SU-DHL-6 (cell line): ENCODE data around the gene TIAM2.

ENCODE experiments used
- H2AFZ ChIP-seq: fragments of 200-600 bp; sonication (generic); 2 replicates; pipeline ENCODE4 v1.6.1; 2014; ENCODE audit warnings: low read depth, mild to moderate bottlenecking, moderate library complexity, mixed read lengths, antibody characterized with exemption, low read length; ENCODE audit not compliant: severe bottlenecking
- H3F3A ChIP-seq: fragments of 200-600 bp; shearing (Covaris generic); 2 replicates; pipeline ENCODE4 v1.6.0; 2016; ENCODE audit warnings: antibody characterized with exemption, mild to moderate bottlenecking; ENCODE audit not compliant: insufficient read depth
- H3K27ac ChIP-seq: fragments of 200-600 bp; sonication (generic); 2 replicates; pipeline ENCODE4 v1.5.1; 2016; ENCODE audit warnings: low read depth, mild to moderate bottlenecking, low read length, moderate library complexity, mixed read lengths
- H3K27me3 ChIP-seq: fragments of 200-600 bp; sonication (generic), shearing (Covaris generic); 2 replicates; pipeline ENCODE4 v1.6.0; 2014; ENCODE audit warnings: mild to moderate bottlenecking, low read length
- H3K36me3 ChIP-seq: fragments of 200-600 bp; sonication (generic); 2 replicates; pipeline ENCODE4 v1.6.1; 2014; ENCODE audit warnings: mild to moderate bottlenecking, low read length, mixed read lengths
- H3K4me2 ChIP-seq: fragments of 300-600, 200-600 bp; shearing (Covaris generic), sonication (generic); 2 replicates; pipeline ENCODE4 v1.6.0; 2014; ENCODE audit warnings: low read length, low read depth, mild to moderate bottlenecking; ENCODE audit not compliant: poor library complexity, severe bottlenecking
- H3K4me3 ChIP-seq: fragments of 200-600 bp; sonication (generic); 2 replicates; pipeline ENCODE4 v1.5.1; 2014; ENCODE audit warnings: antibody characterized with exemption, low read length, mild to moderate bottlenecking, mixed read lengths; ENCODE audit not compliant: insufficient read depth, poor library complexity, severe bottlenecking
- H3K79me2 ChIP-seq: fragments of 200-600 bp; sonication (generic); 2 replicates; pipeline ENCODE4 v1.6.1; 2014; ENCODE audit warnings: mild to moderate bottlenecking, low read length, moderate library complexity; ENCODE audit not compliant: insufficient read depth
- H3K9ac ChIP-seq: fragments of 200-600 bp; sonication (generic); 2 replicates; pipeline ENCODE4 v1.7.0; 2014; ENCODE audit warnings: mild to moderate bottlenecking, low read length
- H3K9me2 ChIP-seq: fragments of 200-600 bp; sonication (generic); replicated peaks from 2 replicates; pipeline ENCODE4 v1.6.1; 2014; ENCODE audit warnings: low read length; ENCODE audit not compliant: insufficient read depth
- H3K9me3 ChIP-seq: fragments of 200-600 bp; sonication (generic); 2 replicates; pipeline ENCODE4 v1.6.1; 2014; ENCODE audit warnings: low read length, mixed read lengths; ENCODE audit not compliant: insufficient read depth
- H4K20me1 ChIP-seq: fragments of 200-600 bp; sonication (generic); 2 replicates; pipeline ENCODE4 v1.6.1; 2014; ENCODE audit warnings: low read depth, mild to moderate bottlenecking, antibody characterized with exemption, low read length, moderate library complexity, mixed read lengths
- EZH2phosphoT487 ChIP-seq: fragments of 200-600 bp; sonication (generic), shearing (Covaris generic); conservative IDR thresholded peaks from 2 replicates; pipeline ENCODE4 v1.6.1; 2018; ENCODE audit warnings: mild to moderate bottlenecking, antibody characterized with exemption, low read length, moderate library complexity, mixed read lengths
- TF ChIP-seq, protein P1 (sequence below): fragments of 200-600 bp; sonication (generic); IDR thresholded peaks from one replicate; pipeline ENCODE4 v1.5.1; 2017; ENCODE audit warnings: antibody characterized with exemption, mild to moderate bottlenecking, low read length, moderate library complexity; ENCODE audit not compliant: insufficient read depth, poor library complexity, severe bottlenecking

The TIAM2 gene

DNA sequence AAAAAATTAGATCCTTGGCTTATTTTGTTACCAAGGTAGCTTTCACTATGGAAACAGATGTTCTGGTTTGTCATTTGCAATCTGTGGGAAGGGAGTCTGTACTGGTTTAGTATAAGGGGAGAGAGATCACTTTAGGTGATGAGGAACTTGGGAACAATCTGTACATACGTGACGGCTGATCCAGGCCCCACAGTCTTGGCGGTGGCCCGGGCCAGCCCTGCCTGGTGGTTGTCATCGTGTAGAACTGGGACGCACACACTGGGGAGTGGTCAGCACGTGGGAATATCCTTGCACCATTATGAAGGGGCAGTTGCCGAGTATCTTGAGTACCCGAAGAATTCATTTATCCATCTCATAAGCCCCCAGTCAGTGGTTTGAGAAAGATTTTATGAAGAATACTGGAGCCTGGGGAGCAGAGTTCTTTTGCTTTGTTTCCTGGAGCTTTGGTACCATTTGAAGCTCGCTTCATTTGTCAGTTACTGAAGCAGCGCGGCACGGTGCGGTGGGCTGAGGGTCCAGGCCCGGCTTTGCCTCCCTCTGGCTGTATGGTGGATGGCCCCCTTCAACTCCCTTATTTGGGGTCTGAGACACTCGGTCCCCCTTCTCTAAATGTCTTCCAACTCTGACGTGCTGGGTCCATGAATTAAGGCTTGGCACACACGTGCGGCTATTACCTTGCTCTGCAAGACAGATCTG, 245.9 kb downstream of the TIAM2 start:
- peaks cover 5% of the 10 kb centered on the region; the same call in 1 of the 2 replicates for H3F3A ChIP-seq
- no peak for TF ChIP-seq EZH2phosphoT487
- TF ChIP-seq, protein P1, sequence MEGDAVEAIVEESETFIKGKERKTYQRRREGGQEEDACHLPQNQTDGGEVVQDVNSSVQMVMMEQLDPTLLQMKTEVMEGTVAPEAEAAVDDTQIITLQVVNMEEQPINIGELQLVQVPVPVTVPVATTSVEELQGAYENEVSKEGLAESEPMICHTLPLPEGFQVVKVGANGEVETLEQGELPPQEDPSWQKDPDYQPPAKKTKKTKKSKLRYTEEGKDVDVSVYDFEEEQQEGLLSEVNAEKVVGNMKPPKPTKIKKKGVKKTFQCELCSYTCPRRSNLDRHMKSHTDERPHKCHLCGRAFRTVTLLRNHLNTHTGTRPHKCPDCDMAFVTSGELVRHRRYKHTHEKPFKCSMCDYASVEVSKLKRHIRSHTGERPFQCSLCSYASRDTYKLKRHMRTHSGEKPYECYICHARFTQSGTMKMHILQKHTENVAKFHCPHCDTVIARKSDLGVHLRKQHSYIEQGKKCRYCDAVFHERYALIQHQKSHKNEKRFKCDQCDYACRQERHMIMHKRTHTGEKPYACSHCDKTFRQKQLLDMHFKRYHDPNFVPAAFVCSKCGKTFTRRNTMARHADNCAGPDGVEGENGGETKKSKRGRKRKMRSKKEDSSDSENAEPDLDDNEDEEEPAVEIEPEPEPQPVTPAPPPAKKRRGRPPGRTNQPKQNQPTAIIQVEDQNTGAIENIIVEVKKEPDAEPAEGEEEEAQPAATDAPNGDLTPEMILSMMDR, result no peak
- H3K9me3 ChIP-seq, result no peaks in the 10 kb centered on the region
- no peaks in the 10 kb centered on the region for H4K20me1 ChIP-seq
- no peak overlapping the region for H3K27ac ChIP-seq
- no peaks in the 10 kb centered on the region for H3K9me2 ChIP-seq
- peaks cover 19% of the 10 kb centered on the region; the same call in 1 of the 2 replicates for H3K36me3 ChIP-seq
- no peak overlapping the region for H3K9ac ChIP-seq
- H3K4me2 ChIP-seq, result no peak overlapping the region
- no peaks in the 10 kb centered on the region for H3K27me3 ChIP-seq
- no peak overlapping the region for H3K4me3 ChIP-seq
- no peak overlapping the region for H2AFZ ChIP-seq
- H3K79me2 ChIP-seq, result no peaks in the 10 kb centered on the region

DNA sequence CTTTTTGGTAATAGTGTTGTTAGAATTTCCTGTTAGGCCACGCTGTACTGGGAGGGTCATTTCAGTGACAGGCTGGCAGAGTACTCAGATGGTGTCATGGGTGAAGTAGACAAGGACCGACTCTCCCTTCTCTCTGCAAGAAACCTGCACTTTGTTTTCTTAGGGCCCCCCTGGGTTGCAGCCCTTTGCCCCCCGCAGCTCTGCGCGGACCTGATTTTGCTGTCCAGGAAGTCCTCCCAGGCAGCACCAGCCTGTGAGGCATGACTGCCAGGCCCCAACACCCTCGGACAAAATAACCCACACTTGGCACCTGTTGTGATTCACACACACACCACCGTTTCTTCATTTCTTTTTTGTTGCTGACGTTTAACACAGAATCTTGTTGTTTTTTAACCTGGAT, 246.9 kb downstream of the TIAM2 start:
- peaks cover 5% of the 10 kb centered on the region; the same call in 1 of the 2 replicates for H3F3A ChIP-seq
- peaks cover 19% of the 10 kb centered on the region; the same call in 1 of the 2 replicates for H3K36me3 ChIP-seq

GRCh38 chr6:155244434-155244833, 249.3 kb downstream of the TIAM2 start:
- Histone ChIP-seq H3K79me2 (no peaks in the 10 kb centered on the region), H3K4me3 (no peak overlapping the region), H4K20me1 (no peaks in the 10 kb centered on the region), H3K9me2 (no peaks in the 10 kb centered on the region), H3K27ac (no peak overlapping the region), H3K9me3 (no peaks in the 10 kb centered on the region), H3K27me3 (no peaks in the 10 kb centered on the region), H2AFZ (no peak overlapping the region), H3K36me3 (peaks cover 24% of the 10 kb centered on the region; the same call in 1 of the 2 replicates), H3K9ac (no peak overlapping the region), H3F3A (peaks cover 12% of the 10 kb centered on the region; the same call in 1 of the 2 replicates), H3K4me2 (no peak overlapping the region)
- no peak for TF ChIP-seq EZH2phosphoT487
- TF ChIP-seq, protein P1, result no peak

More for the DNA sequence above, 246.9 kb downstream of the TIAM2 start:
- TF ChIP-seq, protein P1, result no peak
- no peak for TF ChIP-seq EZH2phosphoT487
- H3K9ac ChIP-seq, result no peak overlapping the region
- no peaks in the 10 kb centered on the region for H3K9me2 ChIP-seq
- no peaks in the 10 kb centered on the region for H3K27me3 ChIP-seq
- H3K4me3 ChIP-seq, result no peak overlapping the region
- no peak overlapping the region for H2AFZ ChIP-seq
- H3K9me3 ChIP-seq, result no peaks in the 10 kb centered on the region
- no peak overlapping the region for H3K4me2 ChIP-seq
- no peaks in the 10 kb centered on the region for H3K79me2 ChIP-seq
- H3K27ac ChIP-seq, result no peak overlapping the region
- H4K20me1 ChIP-seq, result no peaks in the 10 kb centered on the region
